Fibroblast of villous mesenchyme (primary cell): ENCODE measurements around the gene ZNF420. TPM values are rescaled to one million over a fixed set of nuclear protein-coding genes. Genes with fewer than 3 reads are reported as not detected.
A peak's percentile ranks its signal among the peaks of the same experiment; 100 is the strongest.
"Not testable (repeated sequence)": the region's sequence is repeated elsewhere in the genome, so short reads cannot be mapped to it uniquely, and the experiment has no call there.

Experiments used
- DNase-seq: peaks from one replicate; pipeline ENCODE4 v3.0.0-alpha.2; 2010; ENCODE audit warnings: low read depth
- H3K4me3 ChIP-seq: 2 replicates; pipeline ENCODE4 v1.5.1; 2011; ENCODE audit warnings: low read depth, mild to moderate bottlenecking, low read length
- CTCF ChIP-seq: IDR thresholded peaks from 2 replicates; pipeline ENCODE4 v1.5.1; 2012; ENCODE audit warnings: low read depth, mild to moderate bottlenecking, low read length; ENCODE audit not compliant: insufficient read depth
- total RNA-seq: library from RNA; depleted of rRNA; stranded (reverse); fragments of >200 nt; gene quantifications from 2 replicates; pipeline ENCODE4 v1.2.3, GENCODE V29; 2012

Gene ZNF420
- total RNA-seq, 1 donor = 8.2 TPM

DNA sequence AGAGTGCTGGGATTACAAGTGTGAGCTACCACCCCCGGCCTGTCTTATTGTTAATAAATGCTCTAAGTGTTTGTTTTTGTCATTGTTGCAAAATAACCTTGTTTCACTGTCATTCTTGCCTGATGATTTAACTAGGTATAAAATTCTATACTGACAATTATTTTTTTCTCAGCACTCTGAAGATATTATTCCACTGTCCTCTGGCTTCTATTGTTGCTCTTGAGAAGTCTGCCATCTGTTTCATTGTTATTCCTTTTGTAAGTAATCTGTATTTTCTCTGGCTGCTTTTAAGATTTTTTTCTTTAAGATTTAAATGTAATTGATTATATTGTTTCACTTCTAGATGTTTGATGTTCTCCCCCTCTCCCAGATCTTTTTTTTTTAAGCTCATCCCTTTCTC is 17.6 kb downstream of the ZNF420 start:
- H3K4me3 ChIP-seq = no peak overlapping the region
- DNase-seq = no peak
- no peak for TF ChIP-seq CTCF

- no peak for TF ChIP-seq CTCF
- DNase-seq = no peak
- no peak overlapping the region for H3K4me3 ChIP-seq
Measured at GRCh38 chr19:37098570-37098969, 20.3 kb downstream of the ZNF420 start.

DNA sequence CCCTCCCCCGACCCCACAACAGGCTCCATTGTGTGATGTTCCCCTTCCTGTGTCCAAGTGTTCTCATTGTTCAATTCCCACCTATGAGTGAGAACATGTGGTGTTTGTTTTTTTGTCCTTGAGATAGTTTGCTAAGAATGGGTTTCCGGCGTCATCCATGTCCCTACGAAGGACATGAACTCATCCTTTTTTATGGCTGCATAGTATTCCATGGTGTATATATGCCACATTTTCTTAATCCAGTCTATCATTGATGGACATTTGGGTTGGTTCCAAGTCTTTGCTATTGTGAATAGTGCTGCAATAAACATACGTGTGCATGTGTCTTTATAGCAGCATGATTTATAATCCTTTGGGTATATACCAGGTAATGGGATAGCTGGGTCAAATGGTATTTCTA is 25.9 kb downstream of the ZNF420 start:
- not testable (repeated sequence) for H3K4me3 ChIP-seq, DNase-seq

- H3K4me3 ChIP-seq = not testable (repeated sequence)
- peak; percentile 19 for TF ChIP-seq CTCF
- peak; percentile 7 for DNase-seq
Measured at GRCh38 chr19:37111753-37112152, 33.5 kb downstream of the ZNF420 start.

- TF ChIP-seq CTCF = peak; percentile 16
- H3K4me3 ChIP-seq = no peak overlapping the region
- DNase-seq = no peak
Measured at GRCh38 chr19:37114001-37114400, 35.8 kb downstream of the ZNF420 start.

DNA sequence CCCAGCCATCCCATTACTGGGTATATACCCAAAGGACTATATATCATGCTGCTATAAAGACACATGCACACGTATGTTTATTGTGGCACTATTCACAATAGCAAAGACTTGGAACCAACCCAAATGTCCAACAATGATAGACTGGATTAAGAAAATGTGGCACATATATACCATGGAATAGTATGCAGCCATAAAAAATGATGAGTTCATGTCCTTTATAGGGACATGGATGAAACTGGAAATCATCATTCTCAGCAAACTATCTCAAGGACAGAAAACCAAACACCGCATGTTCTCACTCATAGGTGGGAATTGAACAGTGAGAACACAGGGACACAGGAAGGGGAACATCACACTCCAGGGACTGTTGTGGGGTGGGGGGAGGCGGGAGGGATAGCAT is 43.9 kb downstream of the ZNF420 start:
- not testable (repeated sequence) for DNase-seq, H3K4me3 ChIP-seq

DNA sequence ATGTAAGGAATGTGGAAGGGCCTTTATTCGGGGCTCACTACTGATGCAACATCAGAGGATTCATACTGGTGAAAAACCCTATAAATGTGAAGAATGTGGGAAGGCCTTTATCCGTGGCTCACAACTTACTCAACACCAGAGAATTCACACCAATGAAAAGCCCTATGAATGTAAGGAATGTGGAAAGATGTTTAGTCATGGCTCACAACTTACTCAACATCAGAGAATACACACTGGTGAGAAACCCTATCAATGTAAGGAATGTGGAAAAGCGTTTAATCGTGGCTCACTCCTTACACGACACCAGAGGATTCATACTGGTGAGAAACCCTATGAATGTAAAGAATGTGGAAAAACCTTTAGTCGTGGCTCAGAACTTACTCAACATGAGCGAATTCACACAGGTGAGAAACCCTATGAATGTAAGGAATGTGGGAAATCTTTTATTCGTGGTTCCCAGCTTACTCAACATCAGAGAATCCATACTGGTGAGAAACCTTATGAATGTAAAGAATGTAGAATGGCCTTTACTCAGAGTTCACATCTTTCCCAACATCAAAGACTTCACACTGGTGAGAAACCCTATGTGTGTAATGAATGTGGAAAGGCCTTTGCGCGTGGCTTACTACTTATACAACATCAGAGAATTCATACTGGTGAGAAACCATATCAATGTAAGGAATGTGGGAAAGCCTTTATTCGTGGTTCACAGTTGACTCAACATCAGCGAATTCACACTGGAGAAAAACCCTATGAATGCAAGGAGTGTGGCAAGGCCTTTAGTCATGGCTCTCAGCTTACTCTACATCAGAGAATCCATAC is 50.0 kb downstream of the ZNF420 start:
- no peak for DNase-seq
- TF ChIP-seq CTCF = no peak
- H3K4me3 ChIP-seq = no peak overlapping the region

DNA sequence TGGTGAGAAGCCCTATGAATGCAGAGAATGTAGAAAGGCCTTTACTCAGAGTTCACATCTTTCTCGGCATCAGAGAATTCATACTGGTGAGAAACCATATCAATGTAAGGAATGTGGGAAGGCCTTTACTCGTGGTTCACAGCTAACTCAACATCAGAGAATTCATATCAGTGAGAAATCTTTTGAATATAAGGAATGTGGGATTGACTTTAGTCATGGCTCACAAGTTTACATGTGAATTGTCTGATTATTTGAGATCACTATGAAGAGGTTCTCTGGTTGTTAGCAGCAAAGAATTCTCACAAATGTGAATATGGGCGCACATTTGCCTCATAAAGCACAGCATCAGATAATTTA is 50.6 kb downstream of the ZNF420 start:
- no peak for DNase-seq
- H3K4me3 ChIP-seq = no peak overlapping the region
- no peak for TF ChIP-seq CTCF
